ENCODE results near the gene MYADM. TPM values are rescaled to one million over a fixed set of nuclear protein-coding genes. Genes with fewer than 3 reads are reported as not detected.
A peak's percentile ranks its signal among the peaks of the same experiment; 100 is the strongest.

MYADM gene
- total RNA-seq, 1 experiment from 2014 or later, result 78.6 TPM

GRCh38 chr19:53907193-53907581 is 39.5 kb downstream of the MYADM start (continued):
- TF ChIP-seq AFF4 (CRISPR knock-in tag; IDR thresholded peaks at IDR 0.05; ENCODE audit: borderline replicate concordance) (no peak), ZNF671 (CRISPR knock-in tag; IDR thresholded peaks at IDR 0.05) (no peak)

GRCh38 chr19:53907690-53908089 is 40.0 kb downstream of the MYADM start:
- ATAC-seq, result no peak
- H3K4me1 Mint-ChIP-seq, result peaks cover 41% of the 10 kb centered on the region

More at GRCh38 chr19:53907690-53908089, 40.0 kb downstream of the MYADM start:
- TF ChIP-seq OVOL2 (CRISPR knock-in tag; IDR thresholded peaks at IDR 0.05; ENCODE audit: borderline replicate concordance), result no peak
- no peak for TF ChIP-seq PRDM15 (CRISPR knock-in tag; IDR thresholded peaks at IDR 0.05)
- TF ChIP-seq FOXJ3 (CRISPR knock-in tag; IDR thresholded peaks at IDR 0.05; ENCODE audit: borderline replicate concordance), result no peak
- TF ChIP-seq ZNF532 (CRISPR knock-in tag; IDR thresholded peaks at IDR 0.05; ENCODE audit: borderline replicate concordance), result no peak
- TF ChIP-seq CTCF (IDR thresholded peaks at IDR 0.05), result no peak
- 0 out of 2 replicates have a peak, but pooled peaks have one; percentile 58 for TF ChIP-seq ZNF416 (CRISPR knock-in tag; IDR thresholded peaks at IDR 0.05)
- Mint-ChIP-seq H3K27ac (no peak overlapping the region), H3K27me3 (ENCODE audit: low read depth) (peaks cover 70% of the 10 kb centered on the region), H3K9me3 (no peaks in the 10 kb centered on the region), H3K4me3 (peak overlapping the region; percentile 88), H3K36me3 (0 out of 2 replicates have a peak, but pooled peaks cover 4% of the 10 kb centered on the region)
- ChIA-PET CTCF (interaction anchor here (0.8 to 3.2 kb wide), 13 partner anchors 9 to 124 kb away, joined by 3 to 21 read pairs (median 7); partner anchors contain the start of genes MYADM and PRKCG), POLR2A (interaction anchor here (0.8 to 2.0 kb wide), 5 partner anchors 18 to 252 kb away, joined by 3 to 8 read pairs (median 5); partner anchors contain the start of genes LENG1 and MYADM)
- DNase-seq (ENCODE audit: low spot score), result no peak

All from WTC11 (cell line).